ENCODE measurements around the gene KRTAP9-2. TPM values are rescaled to one million over a fixed set of nuclear protein-coding genes. Genes with fewer than 3 reads are reported as not detected.
"Not testable (repeated sequence)": the region's sequence is repeated elsewhere in the genome, so short reads cannot be mapped to it uniquely, and the experiment has no call there.

KRTAP9-2 gene
- total RNA-seq: not detected
- polyA plus RNA-seq: not detected

GRCh38 chr17:41226598-41227095 is at the start of gene KRTAP9-2:
Gene KRTAP9-2 (plus strand): TSS chr17:41226648. CDS start chr17:41226655, 7 bp downstream.
- intact Hi-C loops (cut with DNase I); ATAC-seq; H3K27me3 ChIP-seq; H3K27ac ChIP-seq; DNase-seq; H3K4me1 ChIP-seq; H3K36me3 ChIP-seq; H3K9me3 ChIP-seq; FAIRE-seq; H3K4me3 ChIP-seq: not testable (repeated sequence)
- 34 to 65% methylated on average over 2 to 3 of the region's 4 CpGs for WGBS, 2 donors

GRCh38 chr17:41176744-41177387 is 49.6 kb upstream of the KRTAP9-2 start:
- TF ChIP-seq CTCF (IDR thresholded peaks at IDR 0.05): no peak
- WGBS, 2 donors: 61 to 65% methylated on average over 3 of the region's 3 CpGs
- intact Hi-C loops (cut with DNase I): no loop called here
- H3K27me3 ChIP-seq: no peaks in the 10 kb centered on the region
- H3K4me3 ChIP-seq: no peak overlapping the region
- no peak for ATAC-seq
- H3K4me1 ChIP-seq: no peaks in the 10 kb centered on the region
- FAIRE-seq: peak; percentile 17
- no peaks in the 10 kb centered on the region for H3K9me3 ChIP-seq
- no peak for DNase-seq
- H3K36me3 ChIP-seq: no peaks in the 10 kb centered on the region
- H3K27ac ChIP-seq: no peak overlapping the region

- H3K9me3 ChIP-seq: no peaks in the 10 kb centered on the region
- no peaks in the 10 kb centered on the region for H3K4me1 ChIP-seq
- no peaks in the 10 kb centered on the region for H3K27me3 ChIP-seq
- no peak for TF ChIP-seq CTCF (IDR thresholded peaks at IDR 0.05)
- ATAC-seq (no peak), FAIRE-seq (no peak), DNase-seq (no peak)
- WGBS, 2 donors: 86 to 93% methylated on average over 7 of the region's 7 CpGs
- no peak within 1 kb of the TSS for H3K4me3 ChIP-seq
- no peaks in the 10 kb centered on the region for H3K36me3 ChIP-seq
- intact Hi-C loops (cut with DNase I): no loop called here
- H3K27ac ChIP-seq: no peak within 1 kb of the TSS
Measured at GRCh38 chr17:41177727-41178271, 48.6 kb upstream of the KRTAP9-2 start, which contains the start of gene KRTAP4-2. Gene KRTAP4-2 (minus strand): TSS chr17:41178221. CDS start chr17:41178164, 57 bp downstream.

GRCh38 chr17:41178341-41178740 is 48.1 kb upstream of the KRTAP9-2 start:
- no peaks in the 10 kb centered on the region for H3K36me3 ChIP-seq
- ATAC-seq: peak in 2 of 4 donors; percentile 21 to 38
- WGBS, 2 donors: 89 to 92% methylated on average over 3 of the region's 3 CpGs
- H3K27ac ChIP-seq: no peak overlapping the region
- no peak overlapping the region for H3K4me3 ChIP-seq
- no peak for DNase-seq
- intact Hi-C loops (cut with DNase I): no loop called here
- H3K27me3 ChIP-seq: no peaks in the 10 kb centered on the region
- TF ChIP-seq CTCF (IDR thresholded peaks at IDR 0.05): no peak
- no peak for FAIRE-seq
- H3K9me3 ChIP-seq: no peaks in the 10 kb centered on the region
- H3K4me1 ChIP-seq: no peaks in the 10 kb centered on the region

GRCh38 chr17:41178843-41179616 is 47.4 kb upstream of the KRTAP9-2 start:
- TF ChIP-seq CTCF (IDR thresholded peaks at IDR 0.05): no peak
- H3K36me3 ChIP-seq: no peaks in the 10 kb centered on the region
- DNase-seq: no peak
- no peaks in the 10 kb centered on the region for H3K9me3 ChIP-seq
- H3K27ac ChIP-seq: no peak overlapping the region
- 69 to 92% methylated on average over 1 of the region's 1 CpG for WGBS, 2 donors
- H3K27me3 ChIP-seq: no peaks in the 10 kb centered on the region
- H3K4me1 ChIP-seq: no peaks in the 10 kb centered on the region
- H3K4me3 ChIP-seq: no peak overlapping the region
- intact Hi-C loops (cut with DNase I): no loop called here
- FAIRE-seq: no peak
- no peak for ATAC-seq
